Measurements from ENCODE around the gene POU2F1.

GRCh38 chr1:167463080-167463479, 242.4 kb downstream of the POU2F1 start:
- TF ChIP-seq CTCF (IDR thresholded peaks at IDR 0.05) (no peak), POLR2A (IDR thresholded peaks at IDR 0.05) (no peak), EP300 (IDR thresholded peaks at IDR 0.05) (no peak)

All from tibial nerve (tissue), 4 donors.